ENCODE results near the gene POU3F1. TPM values are rescaled to one million over a fixed set of nuclear protein-coding genes. Genes with fewer than 3 reads are reported as not detected.

The POU3F1 gene
- total RNA-seq, 4 donors from 2014 or later: not detected

DNA sequence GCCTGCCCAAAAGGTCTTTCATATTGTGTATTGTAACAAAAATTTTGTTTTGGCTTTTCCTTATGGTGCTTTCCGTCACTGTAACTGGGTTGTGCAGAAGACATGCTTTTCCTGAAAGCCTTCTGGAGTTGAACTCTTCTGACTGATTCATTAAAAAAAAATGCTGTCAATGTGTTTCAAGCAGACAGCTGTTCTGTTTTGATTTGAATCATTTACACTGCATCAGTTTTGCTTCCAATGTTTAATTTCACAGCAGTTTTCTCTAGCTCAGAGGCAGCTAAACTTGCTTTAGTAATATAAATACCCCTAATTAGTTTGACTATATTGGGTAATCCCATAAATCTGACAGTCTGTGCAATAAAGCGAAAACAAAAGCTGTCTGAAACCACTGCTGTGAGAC is 26.2 kb downstream of the POU3F1 start:
- Histone ChIP-seq H3K4me1 (no peaks in the 10 kb centered on the region), H3K4me3 (no peak overlapping the region), H3K27ac (no peak overlapping the region), H3K9me3 (no peaks in the 10 kb centered on the region), H3K36me3 (peaks cover 0 to 88% (median 0%) of the 10 kb centered on the region in 3 donors), H3K27me3 (no peaks in the 10 kb centered on the region)
- DNase-seq: no peak
- TF ChIP-seq POLR2A (IDR thresholded peaks at IDR 0.05): no peak
- TF ChIP-seq, protein P1, sequence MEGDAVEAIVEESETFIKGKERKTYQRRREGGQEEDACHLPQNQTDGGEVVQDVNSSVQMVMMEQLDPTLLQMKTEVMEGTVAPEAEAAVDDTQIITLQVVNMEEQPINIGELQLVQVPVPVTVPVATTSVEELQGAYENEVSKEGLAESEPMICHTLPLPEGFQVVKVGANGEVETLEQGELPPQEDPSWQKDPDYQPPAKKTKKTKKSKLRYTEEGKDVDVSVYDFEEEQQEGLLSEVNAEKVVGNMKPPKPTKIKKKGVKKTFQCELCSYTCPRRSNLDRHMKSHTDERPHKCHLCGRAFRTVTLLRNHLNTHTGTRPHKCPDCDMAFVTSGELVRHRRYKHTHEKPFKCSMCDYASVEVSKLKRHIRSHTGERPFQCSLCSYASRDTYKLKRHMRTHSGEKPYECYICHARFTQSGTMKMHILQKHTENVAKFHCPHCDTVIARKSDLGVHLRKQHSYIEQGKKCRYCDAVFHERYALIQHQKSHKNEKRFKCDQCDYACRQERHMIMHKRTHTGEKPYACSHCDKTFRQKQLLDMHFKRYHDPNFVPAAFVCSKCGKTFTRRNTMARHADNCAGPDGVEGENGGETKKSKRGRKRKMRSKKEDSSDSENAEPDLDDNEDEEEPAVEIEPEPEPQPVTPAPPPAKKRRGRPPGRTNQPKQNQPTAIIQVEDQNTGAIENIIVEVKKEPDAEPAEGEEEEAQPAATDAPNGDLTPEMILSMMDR (IDR thresholded peaks at IDR 0.05): no peak

DNA sequence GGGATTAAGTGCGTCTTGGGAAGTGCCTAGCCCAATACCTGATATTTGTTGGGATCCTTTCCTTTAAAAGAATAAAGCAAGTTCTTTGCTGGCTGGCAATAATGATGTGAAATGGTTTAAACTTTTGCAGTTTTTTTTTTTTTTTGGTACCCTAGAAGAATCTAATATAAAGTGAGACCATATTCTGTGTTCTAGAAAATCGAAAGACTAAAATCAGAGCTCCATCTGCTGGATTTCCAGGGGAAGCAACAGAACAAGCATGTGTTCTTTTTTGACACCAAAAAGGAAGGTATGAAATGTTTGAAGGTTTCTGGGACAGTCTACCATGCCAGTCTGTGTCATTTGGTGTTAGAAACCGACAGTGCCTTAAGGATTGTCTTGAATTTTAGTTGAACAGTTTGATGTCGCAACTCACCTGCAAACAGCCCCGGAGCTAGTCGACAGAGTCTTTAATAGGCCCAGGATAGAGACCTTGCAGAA is 27.7 kb downstream of the POU3F1 start:
- Histone ChIP-seq H3K36me3 (peaks cover 0 to 75% (median 0%) of the 10 kb centered on the region in 3 donors), H3K27ac (no peak overlapping the region), H3K4me3 (no peak overlapping the region), H3K27me3 (no peaks in the 10 kb centered on the region), H3K4me1 (peaks cover 0 to 8% (median 4%) of the 10 kb centered on the region in 4 donors), H3K9me3 (no peaks in the 10 kb centered on the region)
- no peak for DNase-seq
- TF ChIP-seq, protein P1 (IDR thresholded peaks at IDR 0.05): peak in 5 of 6 experiments; percentile 4 to 45 (median 38)
- no peak for TF ChIP-seq POLR2A (IDR thresholded peaks at IDR 0.05)

DNA sequence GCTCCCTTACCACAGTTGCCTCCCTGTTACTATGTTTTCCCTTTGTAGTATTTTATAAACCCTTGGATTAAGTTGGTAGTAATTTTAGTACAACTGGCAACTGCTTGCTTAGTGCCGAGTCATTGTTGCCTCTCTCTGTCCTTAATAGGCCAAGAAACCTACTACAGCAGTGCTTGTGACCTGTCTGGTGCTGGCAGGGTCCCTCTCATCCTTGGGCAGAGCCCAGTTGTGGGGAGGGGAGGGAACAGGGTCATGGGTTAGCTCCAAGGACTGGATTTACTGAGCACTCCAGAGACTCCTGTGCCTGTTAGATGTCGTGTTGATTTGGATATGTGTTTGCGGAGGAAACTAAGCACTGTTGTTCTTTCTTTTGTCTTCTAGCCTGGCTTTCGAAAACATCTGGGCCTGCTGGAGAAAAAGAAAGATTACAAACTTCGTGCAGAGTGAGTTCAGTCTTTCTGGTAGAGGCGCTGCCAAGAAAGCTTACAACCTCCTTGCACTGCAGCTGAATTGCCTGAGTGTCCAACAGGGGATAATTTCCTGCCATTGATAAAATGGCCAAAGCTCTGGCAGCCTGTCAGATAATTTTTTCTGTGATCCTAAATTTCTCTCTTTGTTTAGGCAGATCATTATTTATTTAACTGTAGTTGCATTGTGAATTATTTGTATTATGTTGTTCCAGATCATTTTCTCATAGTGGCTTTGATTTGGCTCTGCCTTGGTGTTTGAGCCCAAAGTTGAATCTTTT is 30.4 kb downstream of the POU3F1 start:
- H3K27ac ChIP-seq: peak overlapping the region in 1 of 4 donors; percentile 7
- no peak overlapping the region for H3K4me3 ChIP-seq
- H3K9me3 ChIP-seq: no peaks in the 10 kb centered on the region
- H3K36me3 ChIP-seq: peaks cover 0 to 48% (median 0%) of the 10 kb centered on the region in 3 donors
- TF ChIP-seq, protein P1 (IDR thresholded peaks at IDR 0.05): no peak
- no peak for TF ChIP-seq POLR2A (IDR thresholded peaks at IDR 0.05)
- no peaks in the 10 kb centered on the region for H3K27me3 ChIP-seq
- no peak for DNase-seq
- peaks cover 0 to 16% (median 8%) of the 10 kb centered on the region in 4 donors for H3K4me1 ChIP-seq

DNA sequence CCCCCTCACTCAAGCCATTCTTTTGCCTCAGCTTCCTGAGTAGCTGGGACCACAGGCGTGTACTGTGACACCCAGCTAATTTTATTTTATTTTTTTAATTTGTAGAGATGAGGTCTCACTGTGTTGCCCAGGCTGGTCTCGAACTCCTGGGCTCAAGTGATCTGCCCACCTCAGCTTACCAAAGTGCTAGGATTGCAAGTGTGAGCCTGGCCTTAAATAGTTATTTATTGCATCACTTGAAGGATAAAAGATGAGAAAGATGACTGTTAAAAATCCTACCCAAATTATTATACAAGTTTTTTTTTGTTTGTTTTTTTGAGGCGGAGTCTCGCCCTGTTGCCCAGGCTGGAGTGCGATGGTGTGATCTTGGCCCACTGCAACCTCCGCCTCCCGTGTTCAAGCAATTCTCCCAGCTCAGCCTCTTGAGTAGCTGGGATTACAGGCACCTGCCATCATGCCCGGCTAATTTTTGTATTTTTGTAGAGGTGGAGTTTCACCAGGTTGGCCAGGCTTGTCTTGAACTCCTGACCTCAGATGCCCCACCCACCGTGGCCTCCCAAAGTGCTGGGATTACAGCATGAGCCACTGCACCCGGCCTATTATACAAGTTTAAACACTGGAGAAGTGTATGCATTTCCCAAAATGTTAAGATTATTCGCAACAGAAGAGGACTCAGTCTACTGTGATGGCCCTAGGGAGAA is 31.7 kb downstream of the POU3F1 start:
- Histone ChIP-seq H3K36me3 (peaks cover 0 to 35% (median 0%) of the 10 kb centered on the region in 3 donors), H3K27ac (no peak overlapping the region), H3K4me1 (peaks cover 0 to 16% (median 8%) of the 10 kb centered on the region in 4 donors), H3K4me3 (no peak overlapping the region), H3K9me3 (no peaks in the 10 kb centered on the region), H3K27me3 (no peaks in the 10 kb centered on the region)
- DNase-seq: no peak
- TF ChIP-seq POLR2A (IDR thresholded peaks at IDR 0.05): no peak
- TF ChIP-seq, protein P1 (IDR thresholded peaks at IDR 0.05): no peak

DNA sequence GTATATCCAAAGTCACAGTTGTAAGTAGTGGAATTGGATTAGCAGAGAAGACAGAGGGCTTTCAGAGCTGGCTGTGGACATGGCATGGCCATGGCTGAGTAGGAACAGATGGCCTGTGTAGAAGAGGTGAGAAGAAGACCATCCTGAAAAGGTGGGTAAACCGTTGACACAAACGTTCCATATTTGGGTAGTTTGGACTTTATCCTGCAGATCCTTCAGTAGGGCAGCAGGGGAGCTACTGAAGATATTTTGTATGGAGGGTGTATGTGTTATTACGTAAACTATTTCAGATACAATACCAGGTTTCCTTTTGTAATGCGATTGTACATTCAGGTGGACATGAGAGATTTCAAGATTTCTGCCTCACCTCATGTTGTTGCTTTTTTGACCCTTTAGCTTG is 32.4 kb downstream of the POU3F1 start:
- H3K27ac ChIP-seq: no peak overlapping the region
- DNase-seq: no peak
- peaks cover 0 to 16% (median 8%) of the 10 kb centered on the region in 4 donors for H3K4me1 ChIP-seq
- H3K9me3 ChIP-seq: no peaks in the 10 kb centered on the region
- no peaks in the 10 kb centered on the region for H3K27me3 ChIP-seq
- TF ChIP-seq, protein P1 (IDR thresholded peaks at IDR 0.05): no peak
- TF ChIP-seq POLR2A (IDR thresholded peaks at IDR 0.05): no peak
- no peak overlapping the region for H3K4me3 ChIP-seq
- H3K36me3 ChIP-seq: peaks cover 0 to 28% (median 0%) of the 10 kb centered on the region in 3 donors

Measured in Peyer's patch (tissue), 4 donors.